ENCODE data around the gene ALKBH6. TPM values are rescaled to one million over a fixed set of nuclear protein-coding genes. Genes with fewer than 3 reads are reported as not detected.

The ALKBH6 gene
- total RNA-seq, 4 donors from 2014 or later, result 21.1 to 33.2 (median 24.9) TPM

- Histone ChIP-seq H3K4me1 (peaks cover 26% of the 10 kb centered on the region), H3K27me3 (peaks cover 30% of the 10 kb centered on the region), H3K27ac (no peak overlapping the region), H3K36me3 (no peaks in the 10 kb centered on the region), H3K9me3 (no peaks in the 10 kb centered on the region), H3K4me3 (no peak overlapping the region)
- no peak for DNase-seq (ENCODE audit: low spot score in 2 of 2)
- no peak for TF ChIP-seq CTCF (IDR thresholded peaks at IDR 0.05)
- TF ChIP-seq EP300 (IDR thresholded peaks at IDR 0.05), result no peak
- no peak for TF ChIP-seq POLR2AphosphoS5 (IDR thresholded peaks at IDR 0.05)
- TF ChIP-seq POLR2A (IDR thresholded peaks at IDR 0.05), result no peak
- WGBS, result 76% methylated on average over 10 of the region's 10 CpGs
These were observed 23.0 kb downstream of the ALKBH6 start for GRCh38 chr19:35990771-35991730.

GRCh38 chr19:35990156-35990555 is 23.9 kb downstream of the ALKBH6 start:
- H3K4me3 ChIP-seq, result no peak overlapping the region
- no peaks in the 10 kb centered on the region for H3K36me3 ChIP-seq
- no peak for TF ChIP-seq EP300 (IDR thresholded peaks at IDR 0.05)
- no peak for TF ChIP-seq CTCF (IDR thresholded peaks at IDR 0.05)
- TF ChIP-seq POLR2A (IDR thresholded peaks at IDR 0.05), result no peak
- no peak for TF ChIP-seq POLR2AphosphoS5 (IDR thresholded peaks at IDR 0.05)
- H3K27ac ChIP-seq, result no peak overlapping the region
- peaks cover 39% of the 10 kb centered on the region for H3K27me3 ChIP-seq
- H3K4me1 ChIP-seq, result peaks cover 19% of the 10 kb centered on the region
- no peak for DNase-seq (ENCODE audit: low spot score in 2 of 2)
- no peaks in the 10 kb centered on the region for H3K9me3 ChIP-seq
- 89% methylated on average over 4 of the region's 4 CpGs for WGBS

GRCh38 chr19:35988824-35989223 is 25.2 kb downstream of the ALKBH6 start:
- DNase-seq (ENCODE audit: low spot score in 2 of 2), result no peak
- H3K27me3 ChIP-seq, result peaks cover 44% of the 10 kb centered on the region
- H3K9me3 ChIP-seq, result no peaks in the 10 kb centered on the region
- 91% methylated on average over 3 of the region's 3 CpGs for WGBS
- no peaks in the 10 kb centered on the region for H3K36me3 ChIP-seq
- H3K27ac ChIP-seq, result no peak overlapping the region
- TF ChIP-seq CTCF (IDR thresholded peaks at IDR 0.05) (no peak), POLR2A (IDR thresholded peaks at IDR 0.05) (no peak), POLR2AphosphoS5 (IDR thresholded peaks at IDR 0.05) (no peak), EP300 (IDR thresholded peaks at IDR 0.05) (no peak)
- H3K4me1 ChIP-seq, result peaks cover 9% of the 10 kb centered on the region
- no peak overlapping the region for H3K4me3 ChIP-seq

DNA sequence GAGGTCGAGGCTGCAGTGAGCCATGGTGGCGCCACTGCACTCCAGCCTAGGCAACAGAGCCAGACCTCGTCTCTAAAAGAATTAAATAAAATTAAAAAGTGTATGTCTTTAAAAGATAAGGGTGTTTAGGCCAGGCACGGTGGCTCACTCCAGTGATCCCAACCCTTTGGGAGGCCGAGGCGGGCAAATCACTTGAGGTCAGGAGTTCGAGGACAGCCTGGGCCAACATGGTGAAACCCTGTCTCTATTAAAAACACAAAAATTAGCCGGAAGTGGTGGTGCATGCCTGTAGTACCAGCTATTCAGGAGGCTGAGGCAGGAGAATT is 26.5 kb downstream of the ALKBH6 start:
- H3K9me3 ChIP-seq, result no peaks in the 10 kb centered on the region
- H3K27me3 ChIP-seq, result peaks cover 51% of the 10 kb centered on the region
- DNase-seq (ENCODE audit: low spot score in 2 of 2), result no peak
- H3K36me3 ChIP-seq, result no peaks in the 10 kb centered on the region
- WGBS, result 36% methylated on average over 8 of the region's 8 CpGs
- peaks cover 9% of the 10 kb centered on the region for H3K4me1 ChIP-seq
- TF ChIP-seq POLR2AphosphoS5 (IDR thresholded peaks at IDR 0.05) (no peak), POLR2A (IDR thresholded peaks at IDR 0.05) (no peak), CTCF (IDR thresholded peaks at IDR 0.05) (no peak), EP300 (IDR thresholded peaks at IDR 0.05) (no peak)
- no peak overlapping the region for H3K27ac ChIP-seq
- H3K4me3 ChIP-seq, result peak overlapping the region; percentile 43
